ENCODE measurements around the gene PLSCR4. TPM values are rescaled to one million over a fixed set of nuclear protein-coding genes. Genes with fewer than 3 reads are reported as not detected.

The PLSCR4 gene
- polyA plus RNA-seq, 1 of the 3 experiments (the other 2 are of a cell fraction): 0.05 TPM

DNA sequence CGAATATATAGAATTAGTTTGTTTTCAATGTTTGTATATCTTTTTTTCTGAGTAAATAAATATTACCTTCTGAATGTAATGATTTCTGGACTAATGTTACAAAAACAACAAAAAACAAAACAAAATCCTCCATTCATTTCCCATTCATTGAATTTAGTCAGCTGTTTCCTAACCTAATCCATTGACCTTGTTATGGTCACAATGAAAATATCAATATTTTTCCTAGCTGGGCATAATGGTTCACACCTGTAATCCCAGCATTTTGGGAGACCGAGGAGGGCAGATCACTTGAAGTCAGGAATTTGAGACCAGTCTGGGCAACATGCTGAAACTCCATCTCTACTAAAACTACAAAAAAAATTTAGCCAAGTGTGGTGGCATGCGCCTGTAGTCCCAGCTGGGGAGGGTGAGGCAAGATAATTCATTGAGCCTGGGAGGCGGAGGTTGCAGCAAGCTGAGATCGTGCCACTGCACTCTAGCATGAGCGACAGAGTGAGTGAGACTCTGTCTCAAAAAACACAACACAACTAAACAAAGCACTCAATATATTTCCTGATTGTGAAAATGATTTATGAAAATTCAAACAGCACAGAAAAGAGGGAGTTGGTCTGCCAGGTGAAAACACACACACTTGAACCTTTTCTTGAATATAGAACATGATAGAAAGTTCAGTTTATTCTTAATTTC, 23.0 kb upstream of the PLSCR4 start:
- Histone ChIP-seq H4K20me1 (ENCODE audit: insufficient read depth) (no peaks in the 10 kb centered on the region), H3K27me3 (ENCODE audit: insufficient read depth) (no peaks in the 10 kb centered on the region), H3K4me1 (ENCODE audit: control insufficient read depth in 1 of 2, insufficient read depth in 2 of 2, low read depth in 1 of 2, low read length in 1 of 2) (no peaks in the 10 kb centered on the region), H3K27ac (ENCODE audit: low read depth in 2 of 2, low read length in 1 of 2) (peak overlapping the region in 1 of 2 experiments; percentile 35; a peak in 1 of 4 replicates), H3K9ac (no peak overlapping the region), H3K4me2 (no peak overlapping the region), H3F3A (replicated peaks; ENCODE audit: insufficient read depth) (no peaks in the 10 kb centered on the region), H3K79me2 (ENCODE audit: insufficient read depth) (no peaks in the 10 kb centered on the region), H2AFZ (ENCODE audit: low read depth) (no peak overlapping the region), H3K9me3 (no peaks in the 10 kb centered on the region), H3K36me3 (replicated peaks in 1 of 2; ENCODE audit: control insufficient read depth in 1 of 2, insufficient read depth in 2 of 2, low read length in 1 of 2) (no peaks in the 10 kb centered on the region), H3K4me3 (ENCODE audit: low read depth in 2 of 2, low read length in 1 of 2) (no peak overlapping the region), H3K9me2 (no peaks in the 10 kb centered on the region)
- CTCF ChIA-PET: no interaction called here
- POLR2A ChIA-PET: no interaction called here
- 33% methylated on average over 6 of the region's 6 CpGs for WGBS (ENCODE audit: low lambda C conversion rate)
- TF ChIP-seq, protein P1, sequence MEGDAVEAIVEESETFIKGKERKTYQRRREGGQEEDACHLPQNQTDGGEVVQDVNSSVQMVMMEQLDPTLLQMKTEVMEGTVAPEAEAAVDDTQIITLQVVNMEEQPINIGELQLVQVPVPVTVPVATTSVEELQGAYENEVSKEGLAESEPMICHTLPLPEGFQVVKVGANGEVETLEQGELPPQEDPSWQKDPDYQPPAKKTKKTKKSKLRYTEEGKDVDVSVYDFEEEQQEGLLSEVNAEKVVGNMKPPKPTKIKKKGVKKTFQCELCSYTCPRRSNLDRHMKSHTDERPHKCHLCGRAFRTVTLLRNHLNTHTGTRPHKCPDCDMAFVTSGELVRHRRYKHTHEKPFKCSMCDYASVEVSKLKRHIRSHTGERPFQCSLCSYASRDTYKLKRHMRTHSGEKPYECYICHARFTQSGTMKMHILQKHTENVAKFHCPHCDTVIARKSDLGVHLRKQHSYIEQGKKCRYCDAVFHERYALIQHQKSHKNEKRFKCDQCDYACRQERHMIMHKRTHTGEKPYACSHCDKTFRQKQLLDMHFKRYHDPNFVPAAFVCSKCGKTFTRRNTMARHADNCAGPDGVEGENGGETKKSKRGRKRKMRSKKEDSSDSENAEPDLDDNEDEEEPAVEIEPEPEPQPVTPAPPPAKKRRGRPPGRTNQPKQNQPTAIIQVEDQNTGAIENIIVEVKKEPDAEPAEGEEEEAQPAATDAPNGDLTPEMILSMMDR (IDR thresholded peaks at IDR 0.05): no peak
- DNase-seq: no peak

DNA sequence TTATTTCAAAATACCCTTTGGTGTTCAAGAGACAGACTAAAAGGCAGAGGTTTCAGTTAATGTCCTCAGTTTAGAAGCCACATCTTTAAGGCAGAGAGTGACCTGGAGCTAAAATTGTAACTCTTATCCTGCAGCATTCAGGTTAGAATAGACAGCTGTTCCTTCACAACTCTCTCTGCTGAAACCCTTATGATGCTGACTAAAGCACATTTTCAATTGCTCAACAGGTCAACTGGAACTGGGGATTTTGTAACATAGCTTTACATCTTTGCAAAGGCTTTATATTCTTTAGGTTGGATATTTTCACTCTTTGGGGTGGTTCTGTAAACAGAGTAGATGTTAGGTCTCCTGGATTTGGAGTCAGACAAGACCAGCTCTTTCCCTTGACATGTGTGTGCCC, 20.3 kb upstream of the PLSCR4 start:
- Histone ChIP-seq H2AFZ (ENCODE audit: low read depth) (no peak overlapping the region), H3F3A (replicated peaks; ENCODE audit: insufficient read depth) (no peaks in the 10 kb centered on the region), H4K20me1 (ENCODE audit: insufficient read depth) (no peaks in the 10 kb centered on the region), H3K9me3 (no peaks in the 10 kb centered on the region), H3K9ac (no peak overlapping the region), H3K9me2 (no peaks in the 10 kb centered on the region), H3K27ac (ENCODE audit: low read depth in 2 of 2, low read length in 1 of 2) (no peak overlapping the region), H3K4me3 (ENCODE audit: low read depth in 2 of 2, low read length in 1 of 2) (no peak overlapping the region), H3K4me2 (no peak overlapping the region), H3K79me2 (ENCODE audit: insufficient read depth) (no peaks in the 10 kb centered on the region), H3K36me3 (replicated peaks in 1 of 2; ENCODE audit: control insufficient read depth in 1 of 2, insufficient read depth in 2 of 2, low read length in 1 of 2) (no peaks in the 10 kb centered on the region), H3K27me3 (ENCODE audit: insufficient read depth) (no peaks in the 10 kb centered on the region), H3K4me1 (ENCODE audit: control insufficient read depth in 1 of 2, insufficient read depth in 2 of 2, low read depth in 1 of 2, low read length in 1 of 2) (no peaks in the 10 kb centered on the region)
- POLR2A ChIA-PET: no interaction called here
- CTCF ChIA-PET: no interaction called here
- no peak for DNase-seq
- no peak for TF ChIP-seq EZH2phosphoT487 (IDR thresholded peaks at IDR 0.05; ENCODE audit: borderline replicate concordance, low read depth)
- no peak for TF ChIP-seq GATA2 (CRISPR knock-in tag; IDR thresholded peaks at IDR 0.05)
- TF ChIP-seq, protein P2, sequence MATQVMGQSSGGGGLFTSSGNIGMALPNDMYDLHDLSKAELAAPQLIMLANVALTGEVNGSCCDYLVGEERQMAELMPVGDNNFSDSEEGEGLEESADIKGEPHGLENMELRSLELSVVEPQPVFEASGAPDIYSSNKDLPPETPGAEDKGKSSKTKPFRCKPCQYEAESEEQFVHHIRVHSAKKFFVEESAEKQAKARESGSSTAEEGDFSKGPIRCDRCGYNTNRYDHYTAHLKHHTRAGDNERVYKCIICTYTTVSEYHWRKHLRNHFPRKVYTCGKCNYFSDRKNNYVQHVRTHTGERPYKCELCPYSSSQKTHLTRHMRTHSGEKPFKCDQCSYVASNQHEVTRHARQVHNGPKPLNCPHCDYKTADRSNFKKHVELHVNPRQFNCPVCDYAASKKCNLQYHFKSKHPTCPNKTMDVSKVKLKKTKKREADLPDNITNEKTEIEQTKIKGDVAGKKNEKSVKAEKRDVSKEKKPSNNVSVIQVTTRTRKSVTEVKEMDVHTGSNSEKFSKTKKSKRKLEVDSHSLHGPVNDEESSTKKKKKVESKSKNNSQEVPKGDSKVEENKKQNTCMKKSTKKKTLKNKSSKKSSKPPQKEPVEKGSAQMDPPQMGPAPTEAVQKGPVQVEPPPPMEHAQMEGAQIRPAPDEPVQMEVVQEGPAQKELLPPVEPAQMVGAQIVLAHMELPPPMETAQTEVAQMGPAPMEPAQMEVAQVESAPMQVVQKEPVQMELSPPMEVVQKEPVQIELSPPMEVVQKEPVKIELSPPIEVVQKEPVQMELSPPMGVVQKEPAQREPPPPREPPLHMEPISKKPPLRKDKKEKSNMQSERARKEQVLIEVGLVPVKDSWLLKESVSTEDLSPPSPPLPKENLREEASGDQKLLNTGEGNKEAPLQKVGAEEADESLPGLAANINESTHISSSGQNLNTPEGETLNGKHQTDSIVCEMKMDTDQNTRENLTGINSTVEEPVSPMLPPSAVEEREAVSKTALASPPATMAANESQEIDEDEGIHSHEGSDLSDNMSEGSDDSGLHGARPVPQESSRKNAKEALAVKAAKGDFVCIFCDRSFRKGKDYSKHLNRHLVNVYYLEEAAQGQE (IDR thresholded peaks at IDR 0.05; ENCODE audit: low read depth, low read length): no peak
- TF ChIP-seq, protein P3, sequence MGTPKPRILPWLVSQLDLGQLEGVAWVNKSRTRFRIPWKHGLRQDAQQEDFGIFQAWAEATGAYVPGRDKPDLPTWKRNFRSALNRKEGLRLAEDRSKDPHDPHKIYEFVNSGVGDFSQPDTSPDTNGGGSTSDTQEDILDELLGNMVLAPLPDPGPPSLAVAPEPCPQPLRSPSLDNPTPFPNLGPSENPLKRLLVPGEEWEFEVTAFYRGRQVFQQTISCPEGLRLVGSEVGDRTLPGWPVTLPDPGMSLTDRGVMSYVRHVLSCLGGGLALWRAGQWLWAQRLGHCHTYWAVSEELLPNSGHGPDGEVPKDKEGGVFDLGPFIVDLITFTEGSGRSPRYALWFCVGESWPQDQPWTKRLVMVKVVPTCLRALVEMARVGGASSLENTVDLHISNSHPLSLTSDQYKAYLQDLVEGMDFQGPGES (IDR thresholded peaks at IDR 0.05; ENCODE audit: low read depth, low read length): no peak
- TF ChIP-seq TCF12 (IDR thresholded peaks at IDR 0.05): no peak
- TF ChIP-seq, protein P4, sequence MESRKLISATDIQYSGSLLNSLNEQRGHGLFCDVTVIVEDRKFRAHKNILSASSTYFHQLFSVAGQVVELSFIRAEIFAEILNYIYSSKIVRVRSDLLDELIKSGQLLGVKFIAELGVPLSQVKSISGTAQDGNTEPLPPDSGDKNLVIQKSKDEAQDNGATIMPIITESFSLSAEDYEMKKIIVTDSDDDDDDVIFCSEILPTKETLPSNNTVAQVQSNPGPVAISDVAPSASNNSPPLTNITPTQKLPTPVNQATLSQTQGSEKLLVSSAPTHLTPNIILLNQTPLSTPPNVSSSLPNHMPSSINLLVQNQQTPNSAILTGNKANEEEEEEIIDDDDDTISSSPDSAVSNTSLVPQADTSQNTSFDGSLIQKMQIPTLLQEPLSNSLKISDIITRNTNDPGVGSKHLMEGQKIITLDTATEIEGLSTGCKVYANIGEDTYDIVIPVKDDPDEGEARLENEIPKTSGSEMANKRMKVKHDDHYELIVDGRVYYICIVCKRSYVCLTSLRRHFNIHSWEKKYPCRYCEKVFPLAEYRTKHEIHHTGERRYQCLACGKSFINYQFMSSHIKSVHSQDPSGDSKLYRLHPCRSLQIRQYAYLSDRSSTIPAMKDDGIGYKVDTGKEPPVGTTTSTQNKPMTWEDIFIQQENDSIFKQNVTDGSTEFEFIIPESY (IDR thresholded peaks at IDR 0.05; ENCODE audit: borderline replicate concordance, low read depth): no peak
- TF ChIP-seq, protein P5, sequence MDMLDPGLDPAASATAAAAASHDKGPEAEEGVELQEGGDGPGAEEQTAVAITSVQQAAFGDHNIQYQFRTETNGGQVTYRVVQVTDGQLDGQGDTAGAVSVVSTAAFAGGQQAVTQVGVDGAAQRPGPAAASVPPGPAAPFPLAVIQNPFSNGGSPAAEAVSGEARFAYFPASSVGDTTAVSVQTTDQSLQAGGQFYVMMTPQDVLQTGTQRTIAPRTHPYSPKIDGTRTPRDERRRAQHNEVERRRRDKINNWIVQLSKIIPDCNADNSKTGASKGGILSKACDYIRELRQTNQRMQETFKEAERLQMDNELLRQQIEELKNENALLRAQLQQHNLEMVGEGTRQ (IDR thresholded peaks at IDR 0.05; ENCODE audit: borderline replicate concordance, low read depth, low read length): no peak
- no peak for TF ChIP-seq POLR2AphosphoS5 (IDR thresholded peaks at IDR 0.05; ENCODE audit: low read depth, low read length)
- no peak for TF ChIP-seq TAF1 (IDR thresholded peaks at IDR 0.05; ENCODE audit: borderline replicate concordance, low read depth, low read length)
- TF ChIP-seq FOXM1 (IDR thresholded peaks at IDR 0.05; ENCODE audit: low read depth): no peak
- TF ChIP-seq NFIC (IDR thresholded peaks at IDR 0.05; ENCODE audit: borderline replicate concordance): no peak
- no peak for TF ChIP-seq RAD21 (IDR thresholded peaks at IDR 0.05; ENCODE audit: low read length)
- no peak for TF ChIP-seq RCOR1 (IDR thresholded peaks at IDR 0.05; ENCODE audit: low read length)
- no peak for TF ChIP-seq TEAD4 (IDR thresholded peaks at IDR 0.05; ENCODE audit: borderline replicate concordance, insufficient read depth)
- TF ChIP-seq CHD2 (IDR thresholded peaks at IDR 0.05; ENCODE audit: low read length, partially characterized antibody): no peak
- no peak for TF ChIP-seq MXI1 (IDR thresholded peaks at IDR 0.05; ENCODE audit: low read depth, low read length)
- no peak for TF ChIP-seq JUND (IDR thresholded peaks at IDR 0.05)
- TF ChIP-seq ELF1 (IDR thresholded peaks at IDR 0.05): no peak
